ENCODE data around the gene ERCC6.

The ERCC6 gene

GRCh38 chr10:49486009-49486408, 52.9 kb downstream of the ERCC6 start:
- ATAC-seq (ENCODE audit: low read depth) (no peak), DNase-seq (ENCODE audit: low spot score in 2 of 2) (no peak)
- H3K9me3 Mint-ChIP-seq = no peaks in the 10 kb centered on the region
- peaks cover 3% of the 10 kb centered on the region for H3K4me1 Mint-ChIP-seq
- H3K27ac Mint-ChIP-seq = no peak overlapping the region
- no peaks in the 10 kb centered on the region for H3K27me3 Mint-ChIP-seq
- H3K4me3 Mint-ChIP-seq = no peak overlapping the region
- peaks cover 26% of the 10 kb centered on the region for H3K36me3 Mint-ChIP-seq

DNA sequence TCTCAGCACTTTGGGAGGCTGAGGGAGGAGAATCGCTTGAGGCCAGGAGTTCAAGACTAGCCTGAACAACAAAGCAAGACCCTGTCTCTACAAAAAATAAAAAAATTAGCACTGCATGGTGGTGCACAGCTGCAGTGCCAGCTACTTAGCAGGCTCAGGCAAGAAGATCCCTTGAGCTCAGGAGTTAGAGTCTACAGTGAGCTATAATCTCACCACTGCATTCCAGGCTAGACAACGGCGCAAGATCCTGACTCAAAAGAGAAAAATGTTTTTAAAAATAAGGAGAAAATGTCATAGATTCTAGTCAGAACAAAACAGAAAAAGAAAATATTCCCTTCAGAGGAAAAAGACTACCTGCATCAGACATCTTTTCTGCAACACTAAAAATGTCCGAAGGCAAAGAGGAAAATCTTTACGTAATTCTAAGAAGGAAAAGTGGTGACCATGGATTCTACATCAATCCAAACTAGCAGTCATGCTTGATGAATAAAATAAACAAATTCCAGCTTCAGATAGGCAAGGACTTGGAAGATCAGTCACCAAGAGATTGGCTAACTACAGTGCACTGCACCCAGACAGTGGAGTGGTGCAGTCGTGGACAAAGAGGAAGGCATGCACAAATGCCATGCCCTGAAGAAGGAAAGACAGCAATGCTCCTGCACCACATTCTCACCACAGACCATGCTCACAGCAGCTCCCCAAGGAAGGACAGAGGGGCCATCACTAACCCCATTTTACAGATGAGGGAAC, 54.3 kb downstream of the ERCC6 start:
- no peak overlapping the region for H3K4me3 Mint-ChIP-seq
- no peaks in the 10 kb centered on the region for H3K27me3 Mint-ChIP-seq
- no peaks in the 10 kb centered on the region for H3K9me3 Mint-ChIP-seq
- no peak for DNase-seq (ENCODE audit: low spot score in 2 of 2)
- H3K27ac Mint-ChIP-seq = no peak overlapping the region
- ATAC-seq (ENCODE audit: low read depth) = no peak
- peaks cover 39% of the 10 kb centered on the region for H3K36me3 Mint-ChIP-seq
- H3K4me1 Mint-ChIP-seq = peaks cover 3% of the 10 kb centered on the region

GRCh38 chr10:49478819-49479218, 60.1 kb downstream of the ERCC6 start:
- H3K4me3 Mint-ChIP-seq = no peak overlapping the region
- H3K27ac Mint-ChIP-seq = no peak overlapping the region
- H3K36me3 Mint-ChIP-seq = peaks cover 69% of the 10 kb centered on the region
- H3K27me3 Mint-ChIP-seq = no peaks in the 10 kb centered on the region
- no peaks in the 10 kb centered on the region for H3K4me1 Mint-ChIP-seq
- no peaks in the 10 kb centered on the region for H3K9me3 Mint-ChIP-seq
- DNase-seq (ENCODE audit: low spot score in 2 of 2) (no peak), ATAC-seq (ENCODE audit: low read depth) (no peak)

- Mint-ChIP-seq H3K9me3 (no peaks in the 10 kb centered on the region), H3K4me1 (no peaks in the 10 kb centered on the region), H3K36me3 (peaks cover 70% of the 10 kb centered on the region), H3K4me3 (no peak overlapping the region), H3K27me3 (no peaks in the 10 kb centered on the region), H3K27ac (no peak overlapping the region)
- DNase-seq (ENCODE audit: low spot score in 2 of 2) (no peak), ATAC-seq (ENCODE audit: low read depth) (no peak)
Observed at GRCh38 chr10:49474901-49475300, 64.0 kb downstream of the ERCC6 start.

DNA sequence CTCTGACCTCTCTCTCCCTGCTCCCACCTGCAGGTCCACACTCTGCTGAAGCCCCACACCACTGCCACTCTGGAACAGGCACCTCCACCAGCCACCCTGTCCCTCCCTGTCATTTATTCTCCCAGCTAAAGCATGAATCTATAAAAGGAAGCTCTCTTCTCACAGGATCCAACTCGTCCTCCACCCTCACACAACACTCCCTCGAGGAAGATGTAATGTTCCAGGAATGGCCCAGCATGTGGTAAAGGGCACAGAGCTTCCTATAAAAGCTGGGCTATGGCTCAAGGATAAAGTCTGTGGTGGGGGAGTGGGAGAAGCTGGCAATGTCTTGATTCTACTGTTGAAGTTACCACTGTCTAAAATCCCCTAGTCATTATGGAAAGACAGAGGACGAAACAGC, 67.4 kb downstream of the ERCC6 start:
- Mint-ChIP-seq H3K4me3 (no peak overlapping the region), H3K9me3 (no peaks in the 10 kb centered on the region), H3K27ac (peak overlapping the region; percentile 3), H3K4me1 (no peaks in the 10 kb centered on the region), H3K36me3 (peaks cover 69% of the 10 kb centered on the region), H3K27me3 (no peaks in the 10 kb centered on the region)
- DNase-seq (ENCODE audit: low spot score in 2 of 2) = no peak
- no peak for ATAC-seq (ENCODE audit: low read depth)

- Mint-ChIP-seq H3K9me3 (peaks cover 8% of the 10 kb centered on the region), H3K36me3 (peaks cover 67% of the 10 kb centered on the region), H3K27me3 (no peaks in the 10 kb centered on the region), H3K4me3 (no peak overlapping the region), H3K4me1 (no peaks in the 10 kb centered on the region), H3K27ac (no peak overlapping the region)
- no peak for DNase-seq (ENCODE audit: low spot score in 2 of 2)
- ATAC-seq (ENCODE audit: low read depth) = no peak
Observed at GRCh38 chr10:49465736-49466135, 73.2 kb downstream of the ERCC6 start.
